Suprapubic skin (tissue), 4 donors: ENCODE results near the gene GYPE. TPM values are rescaled to one million over a fixed set of nuclear protein-coding genes. Genes with fewer than 3 reads are reported as not detected.
"Not testable (repeated sequence)": the region's sequence is repeated elsewhere in the genome, so short reads cannot be mapped to it uniquely, and the experiment has no call there.

Source experiments
- DNase-seq, 2 donors: peaks; one replicate each; pipeline ENCODE4 v3.0.0-alpha.2; 2019; ENCODE audit warnings: low spot score in 2 of 2
- H3K27ac ChIP-seq: fragments of 200-600 bp; sonication (generic); one replicate; pipeline ENCODE4 v1.5.1; 2019
- H3K27me3 ChIP-seq: fragments of 200-600 bp; sonication (generic); one replicate; pipeline ENCODE4 v1.5.1; 2019
- H3K36me3 ChIP-seq: fragments of 200-600 bp; sonication (generic); one replicate; pipeline ENCODE4 v1.5.1; 2019
- H3K4me1 ChIP-seq: fragments of 200-600 bp; sonication (generic); one replicate; pipeline ENCODE4 v1.5.1; 2019
- H3K4me3 ChIP-seq: fragments of 200-600 bp; sonication (generic); one replicate; pipeline ENCODE4 v1.5.1; 2019; ENCODE audit warnings: mild to moderate bottlenecking
- H3K9me3 ChIP-seq: fragments of 200-600 bp; sonication (generic); one replicate; pipeline ENCODE4 v1.5.1; 2019
- WGBS: methylation state at CpG from one replicate; pipeline ENCODE4 v1.1.5; 2018; 5-methylcytosine and 5-hydroxymethylcytosine counted together
- total RNA-seq, 4 donors: library from RNA; depleted of rRNA; stranded (reverse); fragments of >200 nt; gene quantifications; one replicate each; pipeline ENCODE4 v1.1.0, GENCODE V29; 2016

Gene GYPE
- total RNA-seq, 4 donors from 2014 or later = not detected

DNA sequence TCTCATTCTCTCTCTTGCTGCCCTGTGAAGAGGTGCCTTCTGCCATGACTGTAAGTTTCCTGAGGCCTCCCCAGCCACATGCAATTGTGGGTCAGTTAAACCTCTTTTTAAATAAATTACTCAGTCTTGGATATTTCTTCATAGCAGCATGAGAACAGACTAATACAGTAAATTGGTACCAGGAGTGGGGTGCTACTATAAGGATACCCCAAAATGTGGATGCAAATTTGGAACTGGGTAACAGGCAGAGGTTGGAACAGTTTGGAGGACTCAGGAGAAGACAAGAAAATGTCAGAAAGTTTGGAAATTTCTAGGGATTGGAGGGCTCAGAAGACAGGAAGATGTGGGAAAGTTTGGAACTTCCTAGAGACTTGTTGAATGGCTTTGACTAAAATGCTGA is 74.8 kb downstream of the GYPE start:
- not testable (repeated sequence) for DNase-seq, H3K9me3 ChIP-seq, H3K4me1 ChIP-seq, H3K4me3 ChIP-seq, H3K36me3 ChIP-seq, H3K27me3 ChIP-seq, H3K27ac ChIP-seq

GRCh38 chr4:143829239-143829620 is 76.1 kb downstream of the GYPE start:
- not testable (repeated sequence) for H3K4me3 ChIP-seq, H3K27ac ChIP-seq, H3K4me1 ChIP-seq, H3K9me3 ChIP-seq, H3K36me3 ChIP-seq, H3K27me3 ChIP-seq, DNase-seq
- WGBS = 87% methylated on average over 4 of the region's 4 CpGs

Other genes starting within 250 kb of the GYPE start
- gene FREM3, start 204.9 kb downstream of the GYPE start, total RNA-seq = not detected
- gene GYPB, start 113.8 kb upstream of the GYPE start, total RNA-seq = not detected
- not detected for gene GYPA, start 235.2 kb upstream of the GYPE start, total RNA-seq